Liver (tissue), 3 donors: ENCODE measurements around the gene PPP1R13B.

Experiments used
- FOXA1 ChIP-seq: IDR thresholded peaks from 2 replicates; pipeline ENCODE4 v1.6.1; 2016; ENCODE audit warnings: antibody characterized with exemption
- RAD21 ChIP-seq, 2 donors: IDR thresholded peaks; 2 replicates each; pipeline ENCODE4 v1.6.1; 2016; ENCODE audit warnings: antibody characterized with exemption in 2 of 2, mild to moderate bottlenecking in 2 of 2
- RXRA ChIP-seq, 2 donors: IDR thresholded peaks; 2 replicates each; pipeline ENCODE4 v1.6.1; 2017 to 2018; ENCODE audit warnings: antibody characterized with exemption in 2 of 2, mild to moderate bottlenecking in 1 of 2
- TAF1 ChIP-seq: conservative IDR thresholded peaks from 2 replicates; pipeline ENCODE4 v1.6.1; 2016; ENCODE audit warnings: antibody characterized with exemption, mild to moderate bottlenecking
- TF ChIP-seq, protein P1 (sequence below): fragments of 150-350 bp; IDR thresholded peaks from 2 replicates; pipeline ENCODE4 v1.5.1; 2017; ENCODE audit warnings: improper control_type of control experiment, low read depth, low read length; ENCODE audit not compliant: missing input control
- TF ChIP-seq, protein P2 (sequence below): IDR thresholded peaks from 2 replicates; pipeline ENCODE4 v1.6.1; 2016; ENCODE audit warnings: antibody characterized with exemption
- TF ChIP-seq, protein P3 (sequence below): IDR thresholded peaks from 2 replicates; pipeline ENCODE4 v1.6.1; 2016; ENCODE audit warnings: antibody characterized with exemption, mild to moderate bottlenecking
- donor health status: healthy.
- donor health status: healthy.

DNA sequence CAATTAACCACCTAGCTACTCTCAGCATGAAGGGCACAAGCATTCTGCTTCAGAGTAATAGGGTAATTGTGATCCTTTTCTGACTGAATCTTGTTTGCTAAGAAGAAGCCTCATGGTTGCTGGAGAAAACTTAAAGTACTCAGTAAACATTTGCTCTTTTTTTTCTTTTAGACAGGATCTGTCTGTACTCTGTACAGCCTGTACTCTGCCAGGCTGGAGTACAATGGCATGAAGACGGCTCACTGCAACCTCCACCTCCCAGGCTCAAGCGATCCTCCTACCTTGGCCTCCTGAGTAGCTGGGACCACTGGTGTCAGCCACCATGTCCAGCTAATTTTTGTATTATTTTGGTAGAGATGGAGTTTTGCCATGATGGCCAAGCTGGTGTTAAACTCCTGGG, 12.4 kb downstream of the PPP1R13B start:
- TF ChIP-seq, protein P1, sequence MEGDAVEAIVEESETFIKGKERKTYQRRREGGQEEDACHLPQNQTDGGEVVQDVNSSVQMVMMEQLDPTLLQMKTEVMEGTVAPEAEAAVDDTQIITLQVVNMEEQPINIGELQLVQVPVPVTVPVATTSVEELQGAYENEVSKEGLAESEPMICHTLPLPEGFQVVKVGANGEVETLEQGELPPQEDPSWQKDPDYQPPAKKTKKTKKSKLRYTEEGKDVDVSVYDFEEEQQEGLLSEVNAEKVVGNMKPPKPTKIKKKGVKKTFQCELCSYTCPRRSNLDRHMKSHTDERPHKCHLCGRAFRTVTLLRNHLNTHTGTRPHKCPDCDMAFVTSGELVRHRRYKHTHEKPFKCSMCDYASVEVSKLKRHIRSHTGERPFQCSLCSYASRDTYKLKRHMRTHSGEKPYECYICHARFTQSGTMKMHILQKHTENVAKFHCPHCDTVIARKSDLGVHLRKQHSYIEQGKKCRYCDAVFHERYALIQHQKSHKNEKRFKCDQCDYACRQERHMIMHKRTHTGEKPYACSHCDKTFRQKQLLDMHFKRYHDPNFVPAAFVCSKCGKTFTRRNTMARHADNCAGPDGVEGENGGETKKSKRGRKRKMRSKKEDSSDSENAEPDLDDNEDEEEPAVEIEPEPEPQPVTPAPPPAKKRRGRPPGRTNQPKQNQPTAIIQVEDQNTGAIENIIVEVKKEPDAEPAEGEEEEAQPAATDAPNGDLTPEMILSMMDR: no peak
- TF ChIP-seq RXRA (IDR thresholded peaks at IDR 0.05) (no peak), RAD21 (IDR thresholded peaks at IDR 0.05) (no peak), TAF1 (no peak), FOXA1 (no peak)
- TF ChIP-seq, protein P2, sequence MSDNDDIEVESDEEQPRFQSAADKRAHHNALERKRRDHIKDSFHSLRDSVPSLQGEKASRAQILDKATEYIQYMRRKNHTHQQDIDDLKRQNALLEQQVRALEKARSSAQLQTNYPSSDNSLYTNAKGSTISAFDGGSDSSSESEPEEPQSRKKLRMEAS: no peak
- TF ChIP-seq, protein P3, sequence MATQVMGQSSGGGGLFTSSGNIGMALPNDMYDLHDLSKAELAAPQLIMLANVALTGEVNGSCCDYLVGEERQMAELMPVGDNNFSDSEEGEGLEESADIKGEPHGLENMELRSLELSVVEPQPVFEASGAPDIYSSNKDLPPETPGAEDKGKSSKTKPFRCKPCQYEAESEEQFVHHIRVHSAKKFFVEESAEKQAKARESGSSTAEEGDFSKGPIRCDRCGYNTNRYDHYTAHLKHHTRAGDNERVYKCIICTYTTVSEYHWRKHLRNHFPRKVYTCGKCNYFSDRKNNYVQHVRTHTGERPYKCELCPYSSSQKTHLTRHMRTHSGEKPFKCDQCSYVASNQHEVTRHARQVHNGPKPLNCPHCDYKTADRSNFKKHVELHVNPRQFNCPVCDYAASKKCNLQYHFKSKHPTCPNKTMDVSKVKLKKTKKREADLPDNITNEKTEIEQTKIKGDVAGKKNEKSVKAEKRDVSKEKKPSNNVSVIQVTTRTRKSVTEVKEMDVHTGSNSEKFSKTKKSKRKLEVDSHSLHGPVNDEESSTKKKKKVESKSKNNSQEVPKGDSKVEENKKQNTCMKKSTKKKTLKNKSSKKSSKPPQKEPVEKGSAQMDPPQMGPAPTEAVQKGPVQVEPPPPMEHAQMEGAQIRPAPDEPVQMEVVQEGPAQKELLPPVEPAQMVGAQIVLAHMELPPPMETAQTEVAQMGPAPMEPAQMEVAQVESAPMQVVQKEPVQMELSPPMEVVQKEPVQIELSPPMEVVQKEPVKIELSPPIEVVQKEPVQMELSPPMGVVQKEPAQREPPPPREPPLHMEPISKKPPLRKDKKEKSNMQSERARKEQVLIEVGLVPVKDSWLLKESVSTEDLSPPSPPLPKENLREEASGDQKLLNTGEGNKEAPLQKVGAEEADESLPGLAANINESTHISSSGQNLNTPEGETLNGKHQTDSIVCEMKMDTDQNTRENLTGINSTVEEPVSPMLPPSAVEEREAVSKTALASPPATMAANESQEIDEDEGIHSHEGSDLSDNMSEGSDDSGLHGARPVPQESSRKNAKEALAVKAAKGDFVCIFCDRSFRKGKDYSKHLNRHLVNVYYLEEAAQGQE: no peak
